Measurements from ENCODE around the gene LRRN2. TPM values are rescaled to one million over a fixed set of nuclear protein-coding genes. Genes with fewer than 3 reads are reported as not detected.

The LRRN2 gene
- total RNA-seq, 2 donors from 2014 or later = not detected

- no peak overlapping the region for H3K4me3 Mint-ChIP-seq
- no peak overlapping the region for H3K27ac Mint-ChIP-seq
- H3K4me1 Mint-ChIP-seq = peaks cover 4% of the 10 kb centered on the region
- DNase-seq (no peak), ATAC-seq (no peak)
- H3K9me3 ChIP-seq (ENCODE audit: control insufficient read depth, low read length, poor library complexity, severe bottlenecking) = no peaks in the 10 kb centered on the region
- H3K36me3 Mint-ChIP-seq (ENCODE audit: low read depth) = peaks cover 2% of the 10 kb centered on the region
- peaks cover 80% of the 10 kb centered on the region for H3K27me3 Mint-ChIP-seq
Measured at GRCh38 chr1:204709021-204709420, 23.5 kb upstream of the LRRN2 start.

- H3K4me1 Mint-ChIP-seq = peaks cover 4% of the 10 kb centered on the region
- H3K36me3 Mint-ChIP-seq (ENCODE audit: low read depth) = peaks cover 2% of the 10 kb centered on the region
- DNase-seq (no peak), ATAC-seq (no peak)
- peaks cover 69% of the 10 kb centered on the region for H3K27me3 Mint-ChIP-seq
- H3K4me3 Mint-ChIP-seq = no peak overlapping the region
- no peaks in the 10 kb centered on the region for H3K9me3 ChIP-seq (ENCODE audit: control insufficient read depth, low read length, poor library complexity, severe bottlenecking)
- peak overlapping the region; percentile 12 for H3K27ac Mint-ChIP-seq
Measured at GRCh38 chr1:204706838-204707509, 21.4 kb upstream of the LRRN2 start.

- ATAC-seq (no peak), DNase-seq (no peak)
- H3K9me3 ChIP-seq (ENCODE audit: control insufficient read depth, low read length, poor library complexity, severe bottlenecking) = no peaks in the 10 kb centered on the region
- peaks cover 4% of the 10 kb centered on the region for H3K4me1 Mint-ChIP-seq
- no peak overlapping the region for H3K4me3 Mint-ChIP-seq
- peak overlapping the region; percentile 12 for H3K27ac Mint-ChIP-seq
- peaks cover 2% of the 10 kb centered on the region for H3K36me3 Mint-ChIP-seq (ENCODE audit: low read depth)
- H3K27me3 Mint-ChIP-seq = peaks cover 61% of the 10 kb centered on the region
Measured at GRCh38 chr1:204705888-204706837, 20.6 kb upstream of the LRRN2 start.

- H3K9me3 ChIP-seq (ENCODE audit: control insufficient read depth, low read length, poor library complexity, severe bottlenecking) = no peaks in the 10 kb centered on the region
- Mint-ChIP-seq H3K36me3 (ENCODE audit: low read depth) (peaks cover 2% of the 10 kb centered on the region), H3K27me3 (peaks cover 54% of the 10 kb centered on the region), H3K4me3 (no peak overlapping the region), H3K27ac (no peak overlapping the region), H3K4me1 (peaks cover 4% of the 10 kb centered on the region)
- ATAC-seq (no peak), DNase-seq (no peak)
Measured at GRCh38 chr1:204705493-204705811, 19.9 kb upstream of the LRRN2 start.

GRCh38 chr1:204704794-204705492 lies 19.4 kb upstream of the LRRN2 start:
- DNase-seq = no peak
- H3K4me3 Mint-ChIP-seq = no peak overlapping the region

GRCh38 chr1:204703826-204704612 lies 18.5 kb upstream of the LRRN2 start:
- Mint-ChIP-seq H3K27me3 (peaks cover 39% of the 10 kb centered on the region), H3K27ac (no peak overlapping the region), H3K4me1 (peaks cover 4% of the 10 kb centered on the region), H3K4me3 (no peak overlapping the region), H3K36me3 (ENCODE audit: low read depth) (peaks cover 2% of the 10 kb centered on the region)
- H3K9me3 ChIP-seq (ENCODE audit: control insufficient read depth, low read length, poor library complexity, severe bottlenecking) = no peaks in the 10 kb centered on the region
- DNase-seq = no peak
- ATAC-seq = no peak

More at GRCh38 chr1:204704794-204705492, 19.4 kb upstream of the LRRN2 start:
- H3K9me3 ChIP-seq (ENCODE audit: control insufficient read depth, low read length, poor library complexity, severe bottlenecking) = no peaks in the 10 kb centered on the region
- peaks cover 4% of the 10 kb centered on the region for H3K4me1 Mint-ChIP-seq
- no peak overlapping the region for H3K27ac Mint-ChIP-seq
- H3K36me3 Mint-ChIP-seq (ENCODE audit: low read depth) = peaks cover 2% of the 10 kb centered on the region
- H3K27me3 Mint-ChIP-seq = peaks cover 49% of the 10 kb centered on the region
- no peak for ATAC-seq

GRCh38 chr1:204703268-204703664 lies 17.7 kb upstream of the LRRN2 start:
- no peak for ATAC-seq
- Mint-ChIP-seq H3K36me3 (ENCODE audit: low read depth) (peaks cover 2% of the 10 kb centered on the region), H3K4me1 (peaks cover 4% of the 10 kb centered on the region), H3K27me3 (peaks cover 36% of the 10 kb centered on the region), H3K27ac (no peak overlapping the region), H3K4me3 (no peak overlapping the region)
- no peaks in the 10 kb centered on the region for H3K9me3 ChIP-seq (ENCODE audit: control insufficient read depth, low read length, poor library complexity, severe bottlenecking)
- DNase-seq = no peak

- Mint-ChIP-seq H3K27me3 (peaks cover 31% of the 10 kb centered on the region), H3K4me1 (peaks cover 4% of the 10 kb centered on the region), H3K27ac (no peak overlapping the region), H3K36me3 (ENCODE audit: low read depth) (no peaks in the 10 kb centered on the region), H3K4me3 (no peak overlapping the region)
- no peak for ATAC-seq
- H3K9me3 ChIP-seq (ENCODE audit: control insufficient read depth, low read length, poor library complexity, severe bottlenecking) = no peaks in the 10 kb centered on the region
- DNase-seq = no peak
Measured at GRCh38 chr1:204702552-204703267, 17.2 kb upstream of the LRRN2 start.

GRCh38 chr1:204701229-204701628 lies 15.7 kb upstream of the LRRN2 start:
- H3K27me3 Mint-ChIP-seq = peaks cover 34% of the 10 kb centered on the region
- H3K27ac Mint-ChIP-seq = no peak overlapping the region
- H3K9me3 ChIP-seq (ENCODE audit: control insufficient read depth, low read length, poor library complexity, severe bottlenecking) = no peaks in the 10 kb centered on the region

GRCh38 chr1:204697893-204698292 lies 12.4 kb upstream of the LRRN2 start:
- no peak for DNase-seq
- no peak for ATAC-seq
- H3K9me3 ChIP-seq (ENCODE audit: control insufficient read depth, low read length, poor library complexity, severe bottlenecking) = no peaks in the 10 kb centered on the region
- H3K27ac Mint-ChIP-seq = no peak overlapping the region
- no peak overlapping the region for H3K4me3 Mint-ChIP-seq
- no peaks in the 10 kb centered on the region for H3K4me1 Mint-ChIP-seq
- H3K27me3 Mint-ChIP-seq = peaks cover 38% of the 10 kb centered on the region
- no peaks in the 10 kb centered on the region for H3K36me3 Mint-ChIP-seq (ENCODE audit: low read depth)

More at GRCh38 chr1:204701229-204701628, 15.7 kb upstream of the LRRN2 start:
- Mint-ChIP-seq H3K4me1 (no peaks in the 10 kb centered on the region), H3K36me3 (ENCODE audit: low read depth) (no peaks in the 10 kb centered on the region), H3K4me3 (no peak overlapping the region)
- ATAC-seq (no peak), DNase-seq (no peak)

- DNase-seq (no peak), ATAC-seq (no peak)
- H3K27ac Mint-ChIP-seq = no peak overlapping the region
- H3K27me3 Mint-ChIP-seq = peaks cover 48% of the 10 kb centered on the region
- peaks cover 2% of the 10 kb centered on the region for H3K4me1 Mint-ChIP-seq
- no peaks in the 10 kb centered on the region for H3K36me3 Mint-ChIP-seq (ENCODE audit: low read depth)
- H3K9me3 ChIP-seq (ENCODE audit: control insufficient read depth, low read length, poor library complexity, severe bottlenecking) = no peaks in the 10 kb centered on the region
- H3K4me3 Mint-ChIP-seq = no peak overlapping the region
Measured at GRCh38 chr1:204696606-204697005, 11.1 kb upstream of the LRRN2 start.

- ATAC-seq = no peak
- no peak overlapping the region for H3K4me3 Mint-ChIP-seq
Measured at GRCh38 chr1:204695692-204696091, 10.2 kb upstream of the LRRN2 start.

More at GRCh38 chr1:204695692-204696091, 10.2 kb upstream of the LRRN2 start:
- no peaks in the 10 kb centered on the region for H3K9me3 ChIP-seq (ENCODE audit: control insufficient read depth, low read length, poor library complexity, severe bottlenecking)
- H3K27ac Mint-ChIP-seq = no peak overlapping the region
- DNase-seq = no peak
- H3K27me3 Mint-ChIP-seq = peaks cover 50% of the 10 kb centered on the region
- no peaks in the 10 kb centered on the region for H3K36me3 Mint-ChIP-seq (ENCODE audit: low read depth)
- H3K4me1 Mint-ChIP-seq = peaks cover 2% of the 10 kb centered on the region
